ENCODE data around the gene RPN2.

RPN2 gene

DNA sequence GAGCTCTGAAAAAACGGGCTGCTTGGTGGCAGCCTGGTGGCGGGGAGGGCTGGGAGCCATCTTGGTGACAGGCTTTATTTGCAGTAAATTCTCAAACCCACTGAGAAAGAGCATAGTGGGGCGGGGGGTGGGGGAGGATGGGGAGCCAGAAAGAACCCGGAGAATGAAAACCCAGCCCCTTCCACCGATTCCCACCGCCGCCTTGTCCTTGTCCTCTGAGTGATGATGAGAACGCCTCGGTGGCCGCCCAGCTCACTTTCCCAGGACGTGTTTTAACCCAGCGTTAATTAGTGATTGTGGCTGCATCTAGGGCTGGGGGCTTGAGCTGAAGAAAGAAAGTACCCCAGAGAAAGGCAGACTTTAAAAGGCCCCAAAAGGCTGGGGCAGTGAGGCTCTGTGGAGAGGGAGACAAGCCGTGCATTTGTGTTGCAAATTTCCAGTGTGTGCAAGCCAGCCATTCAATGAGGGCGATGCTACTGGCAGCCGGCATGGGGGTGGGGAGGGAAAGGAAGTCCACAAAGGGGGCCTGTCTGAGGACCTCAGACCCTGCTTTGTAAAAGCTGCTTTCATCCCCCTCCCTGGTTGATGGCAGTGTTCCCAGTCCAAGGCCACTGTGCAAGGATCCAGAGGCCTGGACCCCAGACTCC is 88.7 kb downstream of the RPN2 start:
- DNase-seq (ENCODE audit: low spot score) = no peak

DNA sequence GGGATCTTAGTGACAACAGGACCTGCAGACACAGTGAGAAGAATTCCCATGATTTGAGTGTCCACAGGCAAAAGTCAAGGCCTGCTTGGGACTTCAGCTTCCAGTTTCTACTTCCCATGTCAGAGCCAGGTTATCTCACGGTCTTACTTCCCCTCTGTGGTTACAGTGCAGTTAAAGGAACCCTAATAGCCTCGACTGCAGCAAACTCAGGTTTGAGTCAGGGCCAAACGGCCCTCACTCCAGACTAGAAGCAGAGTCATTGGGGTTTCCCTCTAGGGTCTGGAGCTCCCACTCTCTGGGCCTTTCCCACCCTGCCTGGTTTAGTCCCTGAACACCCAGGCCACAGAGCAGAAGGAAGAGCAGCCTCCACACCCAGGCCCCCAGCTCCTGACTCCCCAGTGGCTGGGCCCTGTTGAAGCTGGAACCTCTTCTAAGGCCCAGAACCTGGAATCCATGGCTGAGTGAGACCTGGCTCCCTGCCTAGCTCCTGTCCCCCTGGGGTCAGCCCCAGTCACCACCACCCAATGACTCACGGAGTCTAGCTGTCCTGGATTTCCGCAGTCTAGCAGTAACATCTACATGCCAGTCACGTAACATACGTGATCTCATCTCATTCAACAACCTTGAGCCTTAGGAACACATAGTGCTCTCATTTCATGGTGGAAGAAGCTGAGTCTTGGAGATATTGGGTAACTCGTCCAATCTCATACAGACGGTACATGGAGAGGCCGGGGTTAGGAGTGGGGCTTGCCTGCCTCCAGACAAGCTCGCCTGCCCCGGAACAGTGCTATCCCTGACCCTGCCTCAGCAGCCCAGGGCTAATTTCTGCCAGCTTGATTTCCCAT is 91.7 kb downstream of the RPN2 start:
- DNase-seq (ENCODE audit: low spot score) = no peak

DNA sequence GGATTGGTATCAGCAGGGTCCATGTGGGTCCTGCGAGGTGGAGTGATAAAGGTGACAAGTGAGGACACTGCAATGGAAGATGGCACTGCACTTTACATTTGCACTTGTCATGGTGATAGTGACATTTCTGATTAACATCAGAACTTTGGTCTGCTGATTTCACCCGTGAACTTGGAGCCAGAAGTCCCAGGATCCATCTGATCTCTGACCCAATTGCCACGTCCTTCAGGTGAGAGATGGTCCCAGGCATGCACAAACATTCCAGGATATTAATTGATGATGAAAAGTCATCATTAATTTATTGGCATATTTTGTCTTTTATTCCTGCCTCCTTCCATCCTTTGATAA is 92.3 kb downstream of the RPN2 start:
- no peak for DNase-seq (ENCODE audit: low spot score)

DNA sequence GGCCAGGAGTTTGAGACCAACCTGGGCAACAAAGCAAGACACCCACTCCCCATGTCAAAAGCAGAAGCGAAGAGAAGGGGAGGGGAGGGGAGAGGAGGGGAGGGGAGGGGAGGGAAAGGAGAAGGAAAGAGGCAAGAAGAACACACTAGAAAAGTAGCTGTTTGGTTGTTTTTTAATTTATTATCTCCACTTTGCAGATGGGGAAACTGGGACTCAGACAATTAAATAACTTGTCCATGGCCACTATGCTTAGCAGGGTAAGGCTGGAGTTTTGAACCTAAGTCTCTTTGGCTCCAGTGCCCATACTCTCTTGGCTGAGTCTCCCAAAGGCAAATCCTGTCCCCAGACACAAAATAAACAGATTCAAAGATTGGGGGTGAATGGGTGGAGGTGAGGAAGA is 94.9 kb downstream of the RPN2 start:
- DNase-seq (ENCODE audit: low spot score) = no peak

DNA sequence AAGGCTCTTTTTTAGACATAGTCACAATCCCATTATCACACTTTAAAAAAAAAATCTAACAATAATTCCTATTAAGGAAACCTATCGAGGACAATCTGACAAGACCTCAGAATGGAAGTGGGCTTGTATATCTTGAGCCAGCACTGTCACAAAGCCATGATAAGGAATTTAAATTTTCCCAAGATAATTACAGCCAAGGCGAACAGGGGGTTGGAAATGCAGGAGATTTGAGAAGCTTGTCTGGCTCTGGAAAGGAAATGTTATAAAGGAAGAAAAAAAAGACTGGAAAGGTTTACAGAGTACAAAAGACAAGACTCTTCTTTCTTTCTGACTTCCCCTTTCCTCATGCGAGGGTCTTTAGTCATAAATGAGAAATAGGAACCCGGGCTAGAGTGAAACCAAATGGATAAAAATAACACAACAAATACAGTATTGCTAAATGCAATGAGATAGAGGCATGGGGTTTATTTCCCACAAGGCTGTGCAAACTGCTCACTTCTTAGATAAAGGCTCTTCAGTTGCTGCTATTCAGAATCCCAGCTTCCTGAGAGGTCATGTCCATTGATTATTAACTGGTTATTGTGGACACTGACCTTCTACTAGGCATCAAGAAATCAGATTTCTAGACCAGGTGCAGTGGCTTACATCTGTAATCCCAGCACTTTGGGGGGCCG is 95.9 kb downstream of the RPN2 start:
- no peak for DNase-seq (ENCODE audit: low spot score)

DNA sequence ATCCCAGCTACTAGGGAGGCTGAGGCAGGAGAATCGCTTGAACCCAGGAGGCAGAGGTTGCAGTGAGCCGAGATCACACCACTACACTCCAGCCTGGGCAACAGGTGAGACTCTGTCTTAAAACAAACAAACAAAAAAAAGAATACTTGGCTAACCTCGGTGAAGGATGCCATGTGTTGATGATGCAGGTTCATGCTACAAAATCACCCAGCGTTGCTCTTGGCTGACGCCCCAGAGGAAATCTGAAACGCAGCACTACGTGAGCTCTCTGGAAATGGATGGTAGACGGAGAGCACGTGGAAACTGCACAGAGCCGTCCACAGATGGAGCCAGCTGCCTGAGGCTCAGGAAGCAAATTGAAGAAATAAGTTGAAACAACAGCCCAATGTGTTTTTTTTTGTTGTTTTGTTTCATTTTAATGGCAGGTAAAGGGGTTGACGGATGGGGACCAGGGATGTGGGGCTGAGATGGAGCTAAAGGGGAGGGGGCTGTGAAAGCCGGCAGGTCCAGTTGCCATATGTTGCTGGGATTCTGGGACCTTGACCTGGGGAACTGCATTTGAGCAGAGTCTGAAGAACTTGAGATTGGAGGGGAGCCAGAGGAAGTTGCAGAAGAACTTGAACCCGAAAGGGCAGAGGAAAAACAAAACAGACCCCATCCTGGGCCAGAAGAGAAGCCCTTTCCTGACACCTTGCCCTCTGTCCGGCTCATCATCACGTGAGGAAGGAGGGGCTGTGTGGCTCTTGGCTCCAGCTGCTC is 97.5 kb downstream of the RPN2 start:
- DNase-seq (ENCODE audit: low spot score) = no peak

DNA sequence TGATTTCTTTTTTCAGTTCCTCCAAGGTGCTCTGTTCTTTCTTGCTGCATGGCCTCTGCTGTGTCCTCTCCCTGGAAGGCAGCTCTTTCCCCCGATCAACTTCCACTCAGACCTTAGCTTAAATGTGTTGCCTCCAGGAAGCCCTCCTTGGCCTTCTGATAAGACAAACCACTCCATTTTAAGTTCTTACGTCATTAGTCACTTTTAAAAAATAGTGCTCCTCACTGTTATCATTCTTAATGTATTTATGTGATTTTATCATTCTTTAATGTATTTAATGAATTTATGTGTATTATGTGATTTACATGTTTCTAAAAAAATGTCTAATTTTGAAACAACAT is 98.1 kb downstream of the RPN2 start:
- DNase-seq (ENCODE audit: low spot score) = no peak

DNA sequence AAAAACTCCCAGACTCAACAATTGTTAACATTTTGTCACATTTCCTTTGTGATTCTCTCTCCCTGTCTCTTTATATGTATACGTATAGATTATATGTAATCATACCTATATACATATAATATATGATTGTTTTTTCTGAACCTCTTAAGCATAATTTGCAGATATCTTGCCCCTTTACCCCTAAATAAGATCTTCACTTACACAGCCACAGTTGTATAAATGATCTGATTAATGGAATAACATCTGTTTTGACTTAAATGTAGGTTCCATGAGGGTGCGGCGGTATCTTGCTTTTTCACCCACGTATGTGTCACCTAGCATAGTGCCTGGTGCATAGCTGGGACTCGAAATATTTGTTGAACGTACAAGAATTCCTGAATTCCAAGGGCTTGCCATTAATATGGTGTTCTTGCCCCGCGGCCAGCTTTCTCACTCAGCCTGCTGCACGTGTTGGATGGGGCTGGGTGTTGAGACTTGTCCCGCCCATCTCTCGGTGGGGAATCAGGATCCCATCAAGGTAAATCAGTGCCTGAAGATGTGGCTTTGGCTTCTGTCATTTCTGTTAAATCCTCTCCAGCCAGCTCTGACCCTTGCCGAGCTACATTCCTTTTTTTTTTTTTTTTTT is 99.9 kb downstream of the RPN2 start:
- DNase-seq (ENCODE audit: low spot score) = no peak

DNA sequence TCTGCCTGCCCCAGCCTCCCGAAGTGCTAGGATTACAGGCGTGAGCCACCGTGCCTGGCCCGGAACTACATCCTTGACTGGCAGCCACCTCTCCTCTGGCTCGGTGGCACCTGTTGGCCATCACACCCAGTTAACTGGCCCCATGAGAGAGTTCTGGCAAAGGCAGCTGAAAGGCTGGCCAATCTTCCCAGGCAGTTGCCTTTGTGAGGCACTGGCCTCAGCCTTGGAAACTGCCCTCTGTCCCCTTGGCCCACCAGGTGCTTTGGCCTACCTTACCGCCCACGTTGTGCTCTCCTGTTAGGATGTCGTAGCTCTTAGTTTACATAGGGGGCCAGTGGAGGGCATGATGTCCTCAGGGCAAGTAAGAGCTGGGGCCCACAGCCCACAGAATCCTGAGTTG is 100.7 kb downstream of the RPN2 start:
- DNase-seq (ENCODE audit: low spot score) = no peak

DNA sequence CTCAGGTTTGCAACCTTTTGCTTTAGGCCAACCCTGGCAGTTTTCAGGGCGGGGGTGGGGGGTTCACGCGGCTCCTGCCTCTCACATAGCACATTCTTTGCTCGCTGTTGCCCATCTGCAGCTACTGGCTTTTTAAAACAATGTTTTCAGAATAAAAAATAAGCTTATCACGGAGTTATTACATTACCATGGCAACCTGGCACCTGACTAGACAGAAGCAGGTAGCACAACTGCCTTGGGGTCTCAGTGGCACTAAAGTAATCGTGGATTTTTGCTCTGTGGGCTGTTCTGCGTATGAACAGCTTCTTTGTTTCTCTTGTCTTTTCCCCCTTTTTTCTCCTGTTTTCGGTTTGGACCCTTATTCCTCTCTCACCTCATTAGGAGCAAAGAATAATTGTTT is 101.3 kb downstream of the RPN2 start:
- DNase-seq (ENCODE audit: low spot score) = no peak

DNA sequence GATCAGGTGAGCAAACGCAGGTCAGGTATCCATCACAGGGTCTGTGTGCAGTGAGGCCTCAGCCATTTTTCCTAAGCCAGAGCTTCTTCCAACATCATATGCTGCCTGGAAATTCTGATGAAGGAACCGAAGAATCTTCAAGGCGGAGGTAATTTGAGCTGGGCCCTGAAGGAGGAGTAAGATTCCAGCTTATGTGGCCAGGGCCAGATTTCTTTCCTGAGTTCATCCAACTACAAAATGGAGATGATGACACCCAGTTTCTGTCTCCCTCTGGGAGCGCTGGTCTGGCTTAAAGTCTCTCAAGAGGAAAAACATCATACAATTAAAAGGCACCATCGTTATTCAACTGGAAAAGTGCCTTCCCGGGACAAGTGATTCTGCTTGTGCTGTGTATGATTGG is 103.4 kb downstream of the RPN2 start:
- DNase-seq (ENCODE audit: low spot score) = no peak

DNA sequence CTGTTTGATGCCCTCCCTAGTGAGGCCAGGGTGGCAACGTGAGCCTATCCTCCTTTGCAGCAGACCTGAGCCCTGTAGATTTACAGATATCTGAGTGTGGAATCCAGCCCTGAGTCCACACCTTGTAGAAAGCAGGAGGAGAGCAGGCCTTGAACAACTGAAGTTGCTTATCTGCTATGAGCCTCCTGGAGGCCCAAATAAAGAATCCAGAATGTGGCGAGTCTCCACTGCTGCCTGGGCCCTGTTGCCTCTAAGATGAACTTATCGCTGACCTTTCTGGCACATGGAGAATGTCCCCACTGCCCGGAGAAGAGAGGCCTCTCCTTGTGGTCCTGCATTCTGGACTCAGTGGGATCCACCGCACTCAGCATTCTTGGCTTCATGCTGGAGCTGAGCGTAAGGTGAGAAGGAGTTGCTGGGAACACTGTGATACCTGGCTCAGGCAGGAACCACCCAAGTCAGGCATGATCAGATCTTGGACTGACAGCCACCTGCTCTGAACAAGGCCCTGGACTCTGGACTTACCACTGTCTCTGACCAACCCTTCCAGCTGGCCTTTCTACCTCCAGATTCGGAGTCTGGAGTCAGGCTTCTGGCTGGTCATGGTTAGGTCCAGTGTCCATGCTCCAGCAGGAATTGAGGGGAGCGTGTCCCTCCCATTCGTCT is 104.5 kb downstream of the RPN2 start:
- no peak for DNase-seq (ENCODE audit: low spot score)

DNA sequence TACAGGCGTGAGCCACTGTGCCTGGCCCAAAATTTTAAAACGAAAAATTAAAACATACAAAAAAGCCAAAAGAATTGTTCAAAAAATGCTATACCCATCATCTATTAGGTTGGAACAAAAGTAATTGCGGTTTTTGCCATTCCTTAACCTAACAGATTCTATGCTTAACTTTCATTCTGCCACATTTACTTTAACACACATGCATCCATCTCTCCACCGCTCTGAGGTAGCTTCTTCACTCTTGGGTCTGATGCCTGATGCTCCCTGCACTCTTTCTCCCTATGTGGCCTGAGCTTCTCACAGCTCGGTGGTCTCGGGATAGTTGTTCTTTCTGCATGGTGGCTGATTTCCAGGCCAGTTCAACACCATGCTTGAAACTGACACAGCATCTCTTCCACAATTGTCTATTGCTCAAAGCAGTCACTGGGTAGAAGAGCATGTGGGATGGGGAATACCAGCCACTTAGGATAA is 105.6 kb downstream of the RPN2 start:
- no peak for DNase-seq (ENCODE audit: low spot score)

DNA sequence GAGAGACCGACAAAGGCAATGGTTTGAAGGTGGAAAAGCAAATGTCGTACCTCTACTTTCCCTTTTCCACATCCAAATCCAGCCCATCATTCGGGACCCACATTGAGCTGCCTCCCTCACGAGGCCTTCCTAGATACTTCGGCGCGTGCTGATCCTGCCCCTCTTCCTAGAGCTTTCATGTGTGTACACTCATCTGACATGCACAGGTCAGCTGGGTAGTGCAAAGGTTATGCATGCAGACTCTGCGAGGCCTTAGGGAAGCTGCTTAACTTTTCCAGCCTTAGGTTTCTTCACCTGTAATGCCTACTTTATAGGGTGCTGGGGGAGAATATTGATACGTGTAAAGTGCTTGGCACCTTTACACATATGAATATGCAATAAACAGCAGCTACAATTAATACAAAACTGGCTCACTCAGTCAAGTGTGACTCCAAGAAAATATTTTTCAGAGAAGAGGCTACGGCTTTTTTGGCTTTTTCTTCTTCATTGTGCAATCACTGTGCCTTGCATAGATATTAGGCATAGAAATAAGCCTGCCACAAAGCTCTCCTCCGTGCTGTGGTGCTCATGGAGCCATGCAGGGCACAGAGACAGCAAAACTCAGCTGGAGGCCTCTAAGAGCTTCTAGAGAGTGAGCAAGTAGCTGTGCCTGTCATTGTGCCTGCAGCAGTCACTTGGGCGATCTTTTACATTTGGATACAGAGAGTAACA is 106.7 kb downstream of the RPN2 start:
- no peak for DNase-seq (ENCODE audit: low spot score)

DNA sequence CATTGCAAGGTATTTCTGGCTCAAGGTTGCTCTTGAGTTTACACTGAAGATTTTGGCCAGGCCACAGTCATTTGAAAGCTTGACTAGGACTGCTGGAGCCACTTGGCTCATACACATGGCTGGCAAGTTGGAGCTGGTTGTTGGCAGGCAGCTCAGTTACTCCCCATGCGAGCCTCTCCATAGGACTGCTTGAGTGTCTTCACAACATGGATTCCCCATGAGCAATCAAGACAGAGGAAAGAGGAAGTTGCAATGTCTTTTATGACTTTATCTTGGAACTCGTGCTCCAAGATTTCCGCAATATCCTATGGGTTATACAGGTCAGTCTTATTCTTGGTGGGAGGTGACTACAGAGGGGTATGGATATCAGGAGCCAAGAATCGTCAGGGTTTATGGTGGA is 109.0 kb downstream of the RPN2 start:
- DNase-seq (ENCODE audit: low spot score) = no peak

DNA sequence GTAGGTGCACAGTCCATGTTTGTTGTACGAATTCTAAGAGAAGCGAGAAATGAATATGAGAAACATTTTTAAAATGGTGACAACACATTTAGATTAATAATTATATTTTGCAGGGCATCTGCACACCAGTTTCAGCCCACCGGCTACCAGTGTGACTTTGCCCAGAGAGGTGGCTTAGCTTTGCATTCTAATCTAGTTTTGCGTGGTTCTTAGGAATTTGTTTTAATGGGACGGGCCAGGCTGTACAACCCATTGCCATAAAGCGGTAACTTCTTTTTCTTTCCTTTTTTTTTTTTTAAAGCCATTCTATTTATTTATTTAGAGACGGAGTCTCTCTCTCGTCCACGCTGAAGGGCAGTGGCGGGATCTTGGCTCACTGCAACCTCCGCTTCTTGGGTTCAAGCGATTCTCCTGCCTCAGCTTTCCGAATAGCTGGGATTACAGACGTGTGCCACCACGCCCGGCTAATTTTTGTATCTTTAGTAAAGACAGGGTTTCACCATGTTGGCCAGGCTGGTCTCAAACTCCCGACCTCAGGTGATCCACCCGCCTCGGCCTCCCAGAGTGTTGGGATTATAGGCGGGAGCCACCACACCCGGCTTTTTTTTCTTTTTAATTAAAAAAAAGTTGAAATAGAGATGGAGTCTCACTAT is 111.2 kb downstream of the RPN2 start:
- no peak for DNase-seq (ENCODE audit: low spot score)
